SK-N-SH (cell line): ENCODE results near the gene PUS10. TPM values are rescaled to one million over a fixed set of nuclear protein-coding genes. Genes with fewer than 3 reads are reported as not detected.
"Not testable (repeated sequence)": the region's sequence is repeated elsewhere in the genome, so short reads cannot be mapped to it uniquely, and the experiment has no call there.

Source experiments
- CTCF ChIA-PET: fragments of 300-600, 350-600 bp; formaldehyde crosslinking; extraction: SDS; loops from one replicate; lab custom pipeline; 2021; lab: Yijun Ruan, JAX
- POLR2A ChIA-PET: fragments of 350-600 bp; sonication (Branson Sonifier 250); formaldehyde crosslinking; extraction: SDS; loops from one replicate; lab custom pipeline; 2020; ENCODE audit warnings: antibody characterized with exemption, inconsistent platforms; lab: Yijun Ruan, JAX
- DNase-seq: peaks from one replicate; pipeline ENCODE4 v3.0.0; 2012
- H2AFZ ChIP-seq: fragments of 200-600 bp; sonication (generic); 2 replicates; pipeline ENCODE4 v1.8.1; 2016; ENCODE audit warnings: antibody characterized with exemption, mild to moderate bottlenecking, low read depth
- H3F3A ChIP-seq: fragments of 200-600 bp; sonication (generic); replicated peaks from 2 replicates; pipeline ENCODE3; 2016; ENCODE audit warnings: antibody characterized with exemption, mild to moderate bottlenecking; ENCODE audit not compliant: insufficient read depth
- H3K27ac ChIP-seq, 2 experiments: fragments of 200-500 bp in 1 of 2; fragments of 200-600 bp in 1 of 2; sonication (Bioruptor generic) in 1 of 2; sonication (generic), shearing (Covaris generic) in 1 of 2; 2 replicates each; pipeline versions ENCODE4 v1.5.1 to v1.6.1; 2014 to 2016; ENCODE audit warnings: low read depth in 2 of 2, inconsistent platforms in 1 of 2, low read length in 1 of 2, mild to moderate bottlenecking in 1 of 2, mixed read lengths in 1 of 2
- H3K27me3 ChIP-seq: fragments of 200-600 bp; sonication (generic), shearing (Covaris generic); 2 replicates; pipeline ENCODE4 v1.6.1; 2016; ENCODE audit warnings: mixed run types; ENCODE audit not compliant: insufficient read depth
- H3K36me3 ChIP-seq, 2 experiments: fragments of 200-500 bp in 1 of 2; fragments of 200-600 bp in 1 of 2; sonication (Bioruptor generic) in 1 of 2; sonication (generic) in 1 of 2; replicated peaks in 1 of 2; 2 replicates each; pipeline versions ENCODE3 to v1.5.1; 2014 to 2016; ENCODE audit warnings: low read length in 1 of 2, mild to moderate bottlenecking in 1 of 2; ENCODE audit not compliant: insufficient read depth in 2 of 2, control insufficient read depth in 1 of 2
- H3K4me1 ChIP-seq, 2 experiments: fragments of 200-500 bp in 1 of 2; fragments of 200-600 bp in 1 of 2; sonication (Bioruptor generic) in 1 of 2; sonication (generic), shearing (Covaris generic) in 1 of 2; 2 replicates each; pipeline versions ENCODE4 v1.5.1 to v1.6.1; 2014 to 2016; ENCODE audit warnings: low read depth in 1 of 2, low read length in 1 of 2, mixed run types in 1 of 2; ENCODE audit not compliant: insufficient read depth in 2 of 2, control insufficient read depth in 1 of 2
- H3K4me2 ChIP-seq: fragments of 200-600 bp; sonication (generic), shearing (Covaris generic); 2 replicates; pipeline ENCODE4 v1.6.1; 2017; ENCODE audit warnings: mixed run types
- H3K4me3 ChIP-seq, 2 experiments: fragments of 200-500 bp in 1 of 2; fragments of 200-600 bp in 1 of 2; sonication (Bioruptor generic) in 1 of 2; sonication (generic), shearing (Covaris generic) in 1 of 2; 2 replicates each; pipeline versions ENCODE4 v1.5.1 to v1.8.1; 2014 to 2016; ENCODE audit warnings: low read depth in 2 of 2, inconsistent platforms in 1 of 2, low read length in 1 of 2, mild to moderate bottlenecking in 1 of 2, mixed read lengths in 1 of 2, moderate library complexity in 1 of 2
- H3K79me2 ChIP-seq: fragments of 200-600 bp; sonication (generic); 2 replicates; pipeline ENCODE4 v1.8.1; 2017; ENCODE audit warnings: mild to moderate bottlenecking; ENCODE audit not compliant: insufficient read depth
- H3K9ac ChIP-seq: fragments of 200-600 bp; sonication (generic); 2 replicates; pipeline ENCODE4 v1.6.1; 2017; ENCODE audit warnings: mixed run types
- H3K9me2 ChIP-seq: fragments of 200-600 bp; sonication (generic); 2 replicates; pipeline ENCODE4 v1.6.1; 2017; ENCODE audit warnings: mixed run types
- H3K9me3 ChIP-seq: fragments of 200-600 bp; sonication (generic); 2 replicates; pipeline ENCODE4 v1.6.1; 2017; ENCODE audit warnings: mixed run types, mild to moderate bottlenecking, moderate library complexity
- H4K20me1 ChIP-seq: fragments of 200-600 bp; sonication (generic); 2 replicates; pipeline ENCODE4 v1.6.1; 2017; ENCODE audit warnings: mild to moderate bottlenecking, mixed run types; ENCODE audit not compliant: insufficient read depth
- CTCF ChIP-seq: fragments of 200-600 bp; sonication (generic); IDR thresholded peaks from 2 replicates; pipeline ENCODE4 v1.6.1; 2017; ENCODE audit warnings: antibody characterized with exemption, mild to moderate bottlenecking, moderate library complexity
- FOSL2 ChIP-seq: IDR thresholded peaks from 2 replicates; pipeline ENCODE4 v1.4.0; 2012; ENCODE audit warnings: low read depth, mild to moderate bottlenecking, moderate library complexity, borderline replicate concordance
- FOXJ3 ChIP-seq: sonication (generic); formaldehyde crosslinking; IDR thresholded peaks from 2 replicates; pipeline ENCODE4 v1.5.1; 2020; ENCODE audit warnings: mild to moderate bottlenecking, missing genetic modification reagents
- FOXM1 ChIP-seq: IDR thresholded peaks from 2 replicates; pipeline ENCODE4 v1.4.0; 2012; ENCODE audit warnings: low read depth, mild to moderate bottlenecking
- JUND ChIP-seq: IDR thresholded peaks from 2 replicates; pipeline ENCODE4 v1.4.0; 2012
- MAX ChIP-seq: IDR thresholded peaks from 2 replicates; pipeline ENCODE4 v1.4.0; 2012; ENCODE audit warnings: low read depth
- MEF2A ChIP-seq: IDR thresholded peaks from 2 replicates; pipeline ENCODE4 v1.4.0; 2012; ENCODE audit warnings: low read depth, borderline replicate concordance
- NRF1 ChIP-seq: IDR thresholded peaks from 2 replicates; pipeline ENCODE4 v1.6.1; 2012; ENCODE audit warnings: low read depth, mild to moderate bottlenecking, low read length
- POLR2AphosphoS5 ChIP-seq: IDR thresholded peaks from 2 replicates; pipeline ENCODE4 v1.6.1; 2012; ENCODE audit warnings: low read depth, low read length
- RCOR1 ChIP-seq: fragments of 150-350 bp; IDR thresholded peaks from 2 replicates; pipeline ENCODE4 v1.6.1; 2017; ENCODE audit warnings: antibody characterized with exemption, low read length
- RFX5 ChIP-seq: IDR thresholded peaks from 2 replicates; pipeline ENCODE4 v1.6.1; 2012; ENCODE audit warnings: mild to moderate bottlenecking, improper control_type of control experiment, low read length
- SMC3 ChIP-seq: IDR thresholded peaks from 2 replicates; pipeline ENCODE4 v1.6.1; 2012; ENCODE audit warnings: low read depth, low read length, improper control_type of control experiment
- TAF1 ChIP-seq: IDR thresholded peaks from 2 replicates; pipeline ENCODE4 v1.6.1; 2012; ENCODE audit warnings: low read depth, mild to moderate bottlenecking, low read length, moderate library complexity, borderline replicate concordance
- TCF12 ChIP-seq: IDR thresholded peaks from 2 replicates; pipeline ENCODE4 v1.4.0; 2012
- ZBTB33 ChIP-seq: IDR thresholded peaks from 2 replicates; pipeline ENCODE4 v1.4.0; 2012; ENCODE audit warnings: low read depth, borderline replicate concordance
- WGBS: methylation state at CpG from one replicate; pipeline ENCODE4 v1.1.6; 2017; ENCODE audit warnings: low lambda C conversion rate; 5-methylcytosine and 5-hydroxymethylcytosine counted together
- polyA plus RNA-seq, 3 experiments: library from polyadenylated mRNA; depleted of rRNA; stranded (reverse); fragments of >200 nt; gene quantifications; 2 replicates each; pipeline ENCODE4 v1.2.3, GENCODE V29; 2012
- TF ChIP-seq, protein P1 (sequence below): IDR thresholded peaks from 2 replicates; pipeline ENCODE4 v1.4.0; 2012; ENCODE audit warnings: low read depth, borderline replicate concordance

Gene PUS10
- polyA plus RNA-seq, 1 of the 3 experiments (the other 2 are of a cell fraction) = 2.8 TPM

- H3K9me3 ChIP-seq = no peaks in the 10 kb centered on the region
- H3K79me2 ChIP-seq = no peaks in the 10 kb centered on the region
- no peaks in the 10 kb centered on the region for H3K4me1 ChIP-seq
- no peak overlapping the region for H3K4me2 ChIP-seq
- no peaks in the 10 kb centered on the region for H4K20me1 ChIP-seq
- H3K27me3 ChIP-seq = no peaks in the 10 kb centered on the region
- no peak overlapping the region for H3K9ac ChIP-seq
- no peak for DNase-seq
- no peak for TF ChIP-seq POLR2AphosphoS5
- no peak for TF ChIP-seq ZBTB33
- no peak for TF ChIP-seq RCOR1
- no peak for TF ChIP-seq FOSL2
- no peak for TF ChIP-seq NRF1
- TF ChIP-seq TAF1 = no peak
- no peak for TF ChIP-seq FOXM1
- H3K36me3 ChIP-seq = no peaks in the 10 kb centered on the region
- no peak overlapping the region for H2AFZ ChIP-seq
- WGBS = 91% methylated on average over 3 of the region's 3 CpGs
- H3K9me2 ChIP-seq = no peaks in the 10 kb centered on the region
- CTCF ChIA-PET = interaction anchor here (0.9 kb wide), 1 partner anchor 23 kb away, joined by 3 read pairs; no protein-coding TSS in a partner anchor
- POLR2A ChIA-PET = no interaction called here
- H3F3A ChIP-seq = no peaks in the 10 kb centered on the region
- H3K4me3 ChIP-seq = no peak overlapping the region
- H3K27ac ChIP-seq = no peak overlapping the region
Observed at GRCh38 chr2:60932954-60933353, 85.1 kb downstream of the PUS10 start.

DNA sequence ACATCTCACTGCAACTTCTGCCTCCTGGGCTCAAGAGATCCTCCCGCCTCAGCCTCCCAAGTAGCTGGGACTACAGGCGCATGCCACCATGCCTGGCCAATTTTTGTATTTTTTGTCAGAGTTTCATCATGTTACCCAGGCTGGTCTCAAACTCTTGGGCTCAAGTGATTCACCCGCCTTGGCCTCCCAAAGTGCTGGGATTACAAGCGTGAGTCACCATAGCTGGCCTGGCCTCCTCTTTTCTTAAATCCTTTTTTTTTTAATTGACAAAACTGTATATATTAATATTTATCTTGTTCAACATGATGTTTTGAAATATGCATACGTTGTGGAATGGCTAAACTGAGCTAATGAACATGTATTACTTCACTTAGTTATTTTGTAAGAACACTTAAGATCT lies 86.0 kb downstream of the PUS10 start:
- POLR2A ChIA-PET, H3K36me3 ChIP-seq, H2AFZ ChIP-seq, H4K20me1 ChIP-seq, H3K79me2 ChIP-seq, H3K4me3 ChIP-seq, H3K9me3 ChIP-seq, H3K9me2 ChIP-seq, H3K9ac ChIP-seq, DNase-seq, H3K4me1 ChIP-seq, H3K4me2 ChIP-seq, H3F3A ChIP-seq, H3K27ac ChIP-seq, H3K27me3 ChIP-seq: not testable (repeated sequence)
- 95% methylated on average over 5 of the region's 5 CpGs for WGBS
- CTCF ChIA-PET = interaction anchor here (0.6 kb wide), 1 partner anchor 33 kb away, joined by 3 read pairs; no protein-coding TSS in a partner anchor

- ChIA-PET CTCF (interaction anchor here (0.7 to 1.0 kb wide), 2 partner anchors 12 to 14 kb away, joined by 4 read pairs; no protein-coding TSS in a partner anchor), POLR2A (no interaction called here)
- peaks cover 9% of the 10 kb centered on the region for H3F3A ChIP-seq
- no peaks in the 10 kb centered on the region for H4K20me1 ChIP-seq
- H3K4me1 ChIP-seq = peaks cover 0 to 8% of the 10 kb centered on the region in 2 experiments; a peak in 2 of 4 replicates
- H3K9me3 ChIP-seq = no peaks in the 10 kb centered on the region
- no peak overlapping the region for H3K4me2 ChIP-seq
- 98% methylated on average over 3 of the region's 3 CpGs for WGBS
- no peaks in the 10 kb centered on the region for H3K27me3 ChIP-seq
- no peak overlapping the region for H3K4me3 ChIP-seq
- H2AFZ ChIP-seq = no peak overlapping the region
- H3K9ac ChIP-seq = no peak overlapping the region
- DNase-seq = no peak
- H3K9me2 ChIP-seq = no peaks in the 10 kb centered on the region
- H3K79me2 ChIP-seq = no peaks in the 10 kb centered on the region
- H3K36me3 ChIP-seq = peaks cover 8 to 15% of the 10 kb centered on the region in 2 experiments
- peak overlapping the region; percentile 7 to 48; a peak in 2 of 4 replicates for H3K27ac ChIP-seq
- no peak for TF ChIP-seq FOXJ3
- TF ChIP-seq FOSL2 = no peak
- TF ChIP-seq TAF1 = no peak
- no peak for TF ChIP-seq MEF2A
- no peak for TF ChIP-seq MAX
- no peak for TF ChIP-seq RFX5
- no peak for TF ChIP-seq TCF12
- no peak for TF ChIP-seq POLR2AphosphoS5
- TF ChIP-seq FOXM1 = no peak
- TF ChIP-seq, protein P1, sequence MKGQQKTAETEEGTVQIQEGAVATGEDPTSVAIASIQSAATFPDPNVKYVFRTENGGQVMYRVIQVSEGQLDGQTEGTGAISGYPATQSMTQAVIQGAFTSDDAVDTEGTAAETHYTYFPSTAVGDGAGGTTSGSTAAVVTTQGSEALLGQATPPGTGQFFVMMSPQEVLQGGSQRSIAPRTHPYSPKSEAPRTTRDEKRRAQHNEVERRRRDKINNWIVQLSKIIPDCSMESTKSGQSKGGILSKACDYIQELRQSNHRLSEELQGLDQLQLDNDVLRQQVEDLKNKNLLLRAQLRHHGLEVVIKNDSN = no peak
- no peak for TF ChIP-seq JUND
- no peak for TF ChIP-seq CTCF
- TF ChIP-seq SMC3 = no peak
Observed at GRCh38 chr2:60926741-60927552, 91.1 kb downstream of the PUS10 start.
